Activated CD4-positive, alpha-beta memory T cell treated with anti-CD3 and anti-CD28 coated beads, Interleukin-2, amount 10 ng/mL, durations not matched to agents 7 days and 5 days (primary cell): Measurements from ENCODE around the gene C14orf119. TPM values are rescaled to one million over a fixed set of nuclear protein-coding genes. Genes with fewer than 3 reads are reported as not detected.

Experiments
- CTCF ChIA-PET: fragments of 350-600 bp; sonication (Branson Sonifier 250); formaldehyde crosslinking; loops from one replicate; lab custom pipeline; 2021; ENCODE audit warnings: antibody characterized with exemption, inconsistent platforms; lab: Charles Lee
- POLR2A ChIA-PET: fragments of 350-600 bp; sonication (Branson Sonifier 250); formaldehyde crosslinking; loops from one replicate; lab custom pipeline; 2021; ENCODE audit warnings: antibody characterized with exemption; lab: Charles Lee
- DNase-seq: peaks from one replicate; pipeline ENCODE4 v3.0.0-alpha.2; 2020
- H3K27ac Mint-ChIP-seq: one replicate; pipeline ENCODE4 v1.8.0; 2021; ENCODE audit warnings: mild to moderate bottlenecking, mixed read lengths
- H3K27me3 Mint-ChIP-seq: one replicate; pipeline ENCODE4 v1.8.0; 2021; ENCODE audit warnings: mixed read lengths
- H3K36me3 Mint-ChIP-seq: one replicate; pipeline ENCODE4 v1.8.0; 2021; ENCODE audit warnings: low read depth, mixed read lengths
- H3K4me1 Mint-ChIP-seq: one replicate; pipeline ENCODE4 v1.8.0; 2021; ENCODE audit warnings: mixed read lengths
- H3K4me3 Mint-ChIP-seq: one replicate; pipeline ENCODE4 v1.8.0; 2021; ENCODE audit warnings: mild to moderate bottlenecking, mixed read lengths
- H3K9me3 Mint-ChIP-seq: one replicate; pipeline ENCODE4 v1.8.0; 2021; ENCODE audit warnings: mixed read lengths
- total RNA-seq, 2 experiments: library from RNA; stranded (reverse); gene quantifications; one replicate each; pipeline ENCODE4 v1.2.3, GENCODE V29; 2021

The C14orf119 gene
- total RNA-seq, 2 experiments from 2014 or later: 49.2 to 55.5 TPM

GRCh38 chr14:23066855-23067744 is 28.2 kb upstream of the C14orf119 start:
- no peak for DNase-seq
- Mint-ChIP-seq H3K9me3 (no peaks in the 10 kb centered on the region), H3K4me1 (peaks cover 31% of the 10 kb centered on the region), H3K4me3 (no peak overlapping the region), H3K36me3 (peaks cover 71% of the 10 kb centered on the region), H3K27ac (no peak overlapping the region), H3K27me3 (no peaks in the 10 kb centered on the region)
- POLR2A ChIA-PET: interaction anchor here (1.7 kb wide), 1 partner anchor 60 kb away, joined by 4 read pairs; no protein-coding TSS in a partner anchor
- CTCF ChIA-PET: interaction anchor here (1.0 to 2.2 kb wide), 5 partner anchors 8 to 254 kb away, joined by 3 to 42 read pairs (median 8); partner anchors contain the start of genes CDH24 and PABPN1

GRCh38 chr14:23067847-23068788 is 27.2 kb upstream of the C14orf119 start:
- POLR2A ChIA-PET: interaction anchor here (0.8 to 1.7 kb wide), 7 partner anchors 10 to 253 kb away, joined by 3 to 12 read pairs (median 4); partner anchors contain the start of genes ACIN1, C14orf119, CDH24 and HAUS4
- Mint-ChIP-seq H3K4me3 (no peak overlapping the region), H3K36me3 (peaks cover 69% of the 10 kb centered on the region), H3K27me3 (no peaks in the 10 kb centered on the region), H3K27ac (peak overlapping the region; percentile 36), H3K9me3 (no peaks in the 10 kb centered on the region), H3K4me1 (peaks cover 37% of the 10 kb centered on the region)
- no peak for DNase-seq
- CTCF ChIA-PET: interaction anchor here (0.6 to 2.2 kb wide), 66 partner anchors 9 to 501 kb away, joined by 3 to 42 read pairs (median 5); partner anchors contain the start of genes ABHD4, ACIN1, C14orf119 and CDH24

- DNase-seq: peak; percentile 80
- no peaks in the 10 kb centered on the region for H3K27me3 Mint-ChIP-seq
- peak overlapping the region; percentile 36 for H3K27ac Mint-ChIP-seq
- peaks cover 62% of the 10 kb centered on the region for H3K36me3 Mint-ChIP-seq
- no peaks in the 10 kb centered on the region for H3K9me3 Mint-ChIP-seq
- POLR2A ChIA-PET: interaction anchor here (0.7 to 1.7 kb wide), 9 partner anchors 9 to 253 kb away, joined by 3 to 12 read pairs (median 4); partner anchors contain the start of genes ACIN1, C14orf119, CDH24 and HAUS4
- no peak overlapping the region for H3K4me3 Mint-ChIP-seq
- peaks cover 37% of the 10 kb centered on the region for H3K4me1 Mint-ChIP-seq
- CTCF ChIA-PET: interaction anchor here (0.6 to 2.2 kb wide), 68 partner anchors 9 to 502 kb away, joined by 3 to 42 read pairs (median 5); partner anchors contain the start of genes ABHD4, ACIN1, AJUBA and C14orf119
These were observed 26.4 kb upstream of the C14orf119 start for GRCh38 chr14:23068789-23069412.

GRCh38 chr14:23069413-23069806 is 25.9 kb upstream of the C14orf119 start:
- H3K4me3 Mint-ChIP-seq: no peak overlapping the region
- ChIA-PET CTCF (interaction anchor here (0.6 to 4.2 kb wide), 56 partner anchors 9 to 471 kb away, joined by 3 to 42 read pairs (median 6); partner anchors contain the start of genes ABHD4, ACIN1, AJUBA and C14orf119), POLR2A (interaction anchor here (0.7 to 3.7 kb wide), 9 partner anchors 8 to 252 kb away, joined by 3 to 37 read pairs (median 4); partner anchors contain the start of genes ACIN1, C14orf119, CDH24 and HAUS4)
- peaks cover 60% of the 10 kb centered on the region for H3K36me3 Mint-ChIP-seq
- no peak for DNase-seq
- no peaks in the 10 kb centered on the region for H3K9me3 Mint-ChIP-seq
- peaks cover 37% of the 10 kb centered on the region for H3K4me1 Mint-ChIP-seq
- H3K27me3 Mint-ChIP-seq: no peaks in the 10 kb centered on the region
- no peak overlapping the region for H3K27ac Mint-ChIP-seq

GRCh38 chr14:23070262-23071129 is 24.8 kb upstream of the C14orf119 start:
- H3K4me1 Mint-ChIP-seq: peaks cover 37% of the 10 kb centered on the region
- H3K9me3 Mint-ChIP-seq: no peaks in the 10 kb centered on the region
- no peak for DNase-seq
- H3K4me3 Mint-ChIP-seq: peak overlapping the region; percentile 97
- H3K27me3 Mint-ChIP-seq: no peaks in the 10 kb centered on the region
- ChIA-PET CTCF (interaction anchor here (0.8 to 4.2 kb wide), 13 partner anchors 12 to 232 kb away, joined by 3 to 31 read pairs (median 5); partner anchors contain the start of genes ACIN1, AJUBA, C14orf119 and CDH24), POLR2A (interaction anchor here (0.7 to 3.7 kb wide), 13 partner anchors 8 to 231 kb away, joined by 3 to 37 read pairs (median 4); partner anchors contain the start of genes ACIN1, C14orf119, CDH24 and RBM23)
- peaks cover 60% of the 10 kb centered on the region for H3K36me3 Mint-ChIP-seq
- H3K27ac Mint-ChIP-seq: peak overlapping the region; percentile 79

GRCh38 chr14:23071244-23071920 is 23.9 kb upstream of the C14orf119 start:
- CTCF ChIA-PET: interaction anchor here (0.8 to 4.2 kb wide), 19 partner anchors 9 to 231 kb away, joined by 3 to 31 read pairs (median 4); partner anchors contain the start of genes ACIN1, AJUBA, C14orf119 and CDH24
- peaks cover 34% of the 10 kb centered on the region for H3K4me1 Mint-ChIP-seq
- POLR2A ChIA-PET: interaction anchor here (1.0 to 3.7 kb wide), 12 partner anchors 9 to 230 kb away, joined by 3 to 37 read pairs (median 6); partner anchors contain the start of genes ACIN1, C14orf119, CDH24 and RBM23
- peak overlapping the region; percentile 79 for H3K27ac Mint-ChIP-seq
- H3K36me3 Mint-ChIP-seq: peaks cover 59% of the 10 kb centered on the region
- peak; percentile 85 for DNase-seq
- H3K4me3 Mint-ChIP-seq: peak overlapping the region; percentile 97
- no peaks in the 10 kb centered on the region for H3K27me3 Mint-ChIP-seq
- no peaks in the 10 kb centered on the region for H3K9me3 Mint-ChIP-seq

GRCh38 chr14:23071921-23072539 is 23.3 kb upstream of the C14orf119 start:
- H3K27ac Mint-ChIP-seq: peak overlapping the region; percentile 79
- H3K27me3 Mint-ChIP-seq: no peaks in the 10 kb centered on the region
- H3K9me3 Mint-ChIP-seq: no peaks in the 10 kb centered on the region
- H3K36me3 Mint-ChIP-seq: peaks cover 60% of the 10 kb centered on the region
- CTCF ChIA-PET: interaction anchor here (1.0 to 4.2 kb wide), 15 partner anchors 9 to 231 kb away, joined by 3 to 31 read pairs (median 6); partner anchors contain the start of genes ACIN1, AJUBA, C14orf119 and CDH24
- no peak for DNase-seq
- peak overlapping the region; percentile 97 for H3K4me3 Mint-ChIP-seq
- POLR2A ChIA-PET: interaction anchor here (1.0 to 3.7 kb wide), 8 partner anchors 10 to 229 kb away, joined by 3 to 37 read pairs (median 9); partner anchors contain the start of genes ACIN1, C14orf119 and CDH24
- H3K4me1 Mint-ChIP-seq: peaks cover 34% of the 10 kb centered on the region

- H3K4me3 Mint-ChIP-seq: no peak overlapping the region
- no peak for DNase-seq
- H3K27me3 Mint-ChIP-seq: no peaks in the 10 kb centered on the region
- no peak overlapping the region for H3K27ac Mint-ChIP-seq
- no peaks in the 10 kb centered on the region for H3K9me3 Mint-ChIP-seq
- H3K4me1 Mint-ChIP-seq: peaks cover 26% of the 10 kb centered on the region
- ChIA-PET POLR2A (no interaction called here), CTCF (interaction anchor here (0.6 to 1.2 kb wide), 6 partner anchors 16 to 131 kb away, joined by 3 to 4 read pairs (median 3); partner anchors contain the start of gene C14orf119)
- peaks cover 66% of the 10 kb centered on the region for H3K36me3 Mint-ChIP-seq
These were observed 20.4 kb upstream of the C14orf119 start for GRCh38 chr14:23074906-23075305.

GRCh38 chr14:23076785-23077408 is 18.4 kb upstream of the C14orf119 start:
- ChIA-PET CTCF (interaction anchor here (0.6 to 3.4 kb wide), 23 partner anchors 8 to 224 kb away, joined by 3 to 40 read pairs (median 4); partner anchors contain the start of genes ACIN1, AJUBA, C14orf119 and CDH24), POLR2A (interaction anchor here (1.1 to 2.5 kb wide), 7 partner anchors 8 to 70 kb away, joined by 3 to 7 read pairs (median 4); partner anchors contain the start of genes ACIN1 and C14orf119)
- no peak overlapping the region for H3K4me3 Mint-ChIP-seq
- H3K27ac Mint-ChIP-seq: no peak overlapping the region
- no peak for DNase-seq
- peaks cover 79% of the 10 kb centered on the region for H3K36me3 Mint-ChIP-seq
- H3K4me1 Mint-ChIP-seq: peaks cover 8% of the 10 kb centered on the region
- H3K9me3 Mint-ChIP-seq: no peaks in the 10 kb centered on the region
- no peaks in the 10 kb centered on the region for H3K27me3 Mint-ChIP-seq
